Daoy (cell line): Measurements from ENCODE around the gene ADCY5. TPM values are rescaled to one million over a fixed set of nuclear protein-coding genes. Genes with fewer than 3 reads are reported as not detected.

ENCODE experiments used
- DNase-seq: peaks from one replicate; pipeline ENCODE4 v3.0.0-alpha.2; 2015; ENCODE audit warnings: low read depth
- total RNA-seq: library from RNA; depleted of rRNA; stranded (reverse); fragments of >200 nt; shearing (Covaris generic); gene quantifications from 2 replicates; pipeline ENCODE4 v1.2.3, GENCODE V29; 2014

The ADCY5 gene
- total RNA-seq, 1 experiment from 2014 or later = 0.06 TPM

DNA sequence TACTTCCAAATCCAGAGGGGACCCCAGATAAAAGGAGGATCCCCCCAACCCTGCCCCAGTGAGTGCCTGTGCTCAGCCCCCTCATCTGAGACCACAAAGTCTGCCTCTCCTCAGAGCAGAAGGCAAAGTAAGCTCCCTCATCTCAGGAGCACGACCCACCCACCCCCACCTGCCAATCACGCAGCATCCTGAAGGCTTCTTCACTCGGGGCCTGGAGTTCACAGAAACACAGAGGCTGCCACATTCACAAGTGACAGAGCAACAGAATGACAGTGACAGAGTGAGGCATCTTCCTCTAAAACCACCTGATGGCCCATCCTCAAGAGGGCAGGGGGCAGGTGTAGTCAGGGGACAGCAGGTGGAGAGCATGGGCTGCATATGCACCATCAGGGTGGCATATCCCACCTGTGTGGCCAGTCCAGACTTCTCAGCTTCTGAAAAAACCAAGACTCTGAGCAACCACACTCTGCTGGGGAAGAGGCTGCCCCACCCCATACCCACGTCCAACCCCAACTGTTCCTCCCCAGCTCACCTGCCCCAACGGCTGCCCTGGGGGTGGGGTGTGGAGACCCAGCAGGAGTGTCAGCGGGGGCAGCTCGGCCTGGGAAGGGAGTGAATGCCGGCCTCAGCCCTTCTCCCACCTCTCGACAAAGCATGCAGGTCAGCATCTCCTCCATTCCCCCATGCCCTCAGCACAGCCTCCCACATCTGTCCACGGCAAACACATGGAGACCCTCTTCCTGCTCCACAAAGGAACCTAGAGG is 19.3 kb downstream of the ADCY5 start:
- no peak for DNase-seq

DNA sequence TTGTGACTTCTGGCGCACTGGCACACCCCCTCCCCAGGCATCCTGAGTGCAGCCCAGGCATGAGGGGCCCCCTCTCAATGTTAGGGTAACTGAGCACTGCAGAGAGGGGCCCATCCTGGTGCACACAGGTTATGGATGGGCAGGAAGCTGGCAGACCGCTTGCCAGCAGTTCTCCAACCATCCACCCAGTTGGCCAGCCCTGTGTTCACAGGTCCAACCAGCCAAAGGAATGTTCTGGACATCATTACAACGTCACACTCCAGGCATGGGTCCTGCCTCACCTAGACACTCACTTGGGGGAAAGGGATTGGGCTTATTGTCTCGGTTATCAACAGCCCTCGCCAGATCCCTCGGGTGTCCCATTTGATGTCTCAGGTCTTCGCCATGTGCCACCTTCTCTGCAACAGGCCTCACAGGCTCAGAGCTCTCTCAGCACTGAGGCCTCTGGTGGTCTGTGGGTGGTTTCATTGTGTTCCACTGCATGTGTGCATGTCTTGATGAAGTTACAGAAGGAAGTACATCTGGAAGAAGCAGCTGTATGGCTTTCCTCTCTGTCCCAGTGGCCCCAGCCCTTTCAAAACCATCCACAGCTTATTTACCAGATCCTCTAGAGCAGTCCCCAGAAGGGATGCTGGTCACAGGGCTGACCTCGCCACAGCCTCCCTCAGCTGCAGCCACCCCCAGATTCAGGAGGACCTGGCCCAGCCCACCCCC is 23.7 kb downstream of the ADCY5 start:
- no peak for DNase-seq

DNA sequence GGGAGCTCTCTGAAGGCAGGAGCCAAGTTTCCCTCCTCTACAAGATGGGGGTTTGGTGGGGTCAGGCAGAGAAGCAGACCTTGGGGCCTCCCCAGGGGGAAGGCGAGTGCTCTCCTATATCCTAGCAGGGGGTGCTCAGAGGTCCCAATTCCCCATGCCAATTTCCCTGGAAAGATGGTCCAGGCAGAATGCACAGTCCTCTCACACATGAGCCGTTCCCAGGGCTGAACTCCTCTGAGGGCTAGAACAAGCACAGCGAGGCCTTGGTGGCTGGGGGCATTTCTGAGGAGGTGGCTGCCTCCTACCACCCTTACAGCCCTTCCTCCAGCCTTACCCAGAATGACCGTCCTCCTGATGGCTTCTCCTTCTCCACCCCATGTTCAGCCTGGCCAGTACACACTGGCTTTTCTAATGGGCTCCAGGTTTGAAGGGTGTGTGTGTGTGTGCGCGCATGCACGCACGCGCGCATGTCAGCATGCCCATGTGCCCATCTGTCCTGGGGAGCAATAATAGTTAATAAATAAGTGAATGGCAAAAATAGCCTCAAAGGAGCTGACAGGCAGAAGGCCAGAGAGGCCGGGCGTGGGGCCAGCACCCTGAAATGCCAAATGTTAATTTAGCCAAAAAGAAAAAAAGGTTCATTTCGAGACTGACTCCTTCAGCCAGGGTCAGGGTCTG is 24.4 kb downstream of the ADCY5 start:
- DNase-seq = no peak

DNA sequence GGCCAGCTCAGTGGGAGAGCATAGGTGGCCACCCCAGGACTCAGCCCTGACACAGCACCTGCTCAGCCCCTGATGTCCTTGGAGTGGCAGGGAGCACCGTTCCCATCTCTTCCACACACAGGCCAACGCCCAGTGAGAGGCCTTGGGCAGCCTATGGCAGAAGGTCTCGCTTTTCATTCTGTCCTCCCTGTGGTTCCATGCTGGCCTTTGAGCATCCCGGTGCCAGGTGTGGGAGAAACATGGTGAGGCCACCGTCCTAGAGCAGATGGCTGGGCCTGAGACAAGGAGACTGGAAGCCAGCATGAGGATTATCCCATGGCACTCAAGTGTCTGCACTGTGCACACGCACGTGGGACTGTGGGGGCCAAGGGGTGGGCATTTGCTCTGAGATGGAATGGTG is 25.1 kb downstream of the ADCY5 start:
- no peak for DNase-seq

DNA sequence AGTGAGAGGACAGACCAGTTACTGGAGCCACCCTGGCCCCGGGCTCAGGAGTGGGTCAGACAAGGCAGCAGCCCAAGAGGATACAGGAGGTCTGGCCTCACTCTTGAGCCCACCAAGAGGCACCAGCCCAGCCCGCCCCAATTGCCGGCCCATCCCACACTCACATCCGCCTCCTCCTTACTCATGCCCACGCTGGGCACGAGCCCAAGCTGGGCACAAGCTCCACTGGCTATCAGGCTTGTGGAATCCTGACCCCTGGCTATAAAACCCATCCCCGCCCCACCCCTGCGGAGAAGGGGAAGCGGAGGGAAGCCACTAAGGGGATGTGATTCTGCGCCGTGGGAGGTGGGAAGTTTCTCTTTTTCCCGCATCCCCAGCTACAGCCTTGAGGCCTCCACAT is 25.9 kb downstream of the ADCY5 start:
- peak; percentile 15 for DNase-seq

DNA sequence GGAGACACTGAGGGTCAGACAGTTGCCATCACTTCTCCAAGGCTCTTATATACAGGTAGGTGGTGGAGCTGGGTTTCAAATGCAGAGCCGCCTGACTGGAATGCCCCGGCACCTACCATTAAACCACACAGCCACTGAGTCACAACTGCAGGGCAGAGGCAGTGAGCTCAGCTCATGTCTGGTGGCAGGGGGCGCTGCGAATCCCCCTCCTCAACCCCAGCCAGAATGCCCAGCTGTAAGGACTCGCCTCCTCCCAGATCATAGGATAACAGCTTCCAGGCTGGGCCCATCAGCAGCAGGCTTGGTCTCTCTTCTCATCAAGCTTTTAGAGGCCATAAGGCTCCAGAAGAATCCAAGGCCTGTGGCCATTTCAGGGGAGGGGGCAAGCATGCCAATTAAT is 26.4 kb downstream of the ADCY5 start:
- no peak for DNase-seq

DNA sequence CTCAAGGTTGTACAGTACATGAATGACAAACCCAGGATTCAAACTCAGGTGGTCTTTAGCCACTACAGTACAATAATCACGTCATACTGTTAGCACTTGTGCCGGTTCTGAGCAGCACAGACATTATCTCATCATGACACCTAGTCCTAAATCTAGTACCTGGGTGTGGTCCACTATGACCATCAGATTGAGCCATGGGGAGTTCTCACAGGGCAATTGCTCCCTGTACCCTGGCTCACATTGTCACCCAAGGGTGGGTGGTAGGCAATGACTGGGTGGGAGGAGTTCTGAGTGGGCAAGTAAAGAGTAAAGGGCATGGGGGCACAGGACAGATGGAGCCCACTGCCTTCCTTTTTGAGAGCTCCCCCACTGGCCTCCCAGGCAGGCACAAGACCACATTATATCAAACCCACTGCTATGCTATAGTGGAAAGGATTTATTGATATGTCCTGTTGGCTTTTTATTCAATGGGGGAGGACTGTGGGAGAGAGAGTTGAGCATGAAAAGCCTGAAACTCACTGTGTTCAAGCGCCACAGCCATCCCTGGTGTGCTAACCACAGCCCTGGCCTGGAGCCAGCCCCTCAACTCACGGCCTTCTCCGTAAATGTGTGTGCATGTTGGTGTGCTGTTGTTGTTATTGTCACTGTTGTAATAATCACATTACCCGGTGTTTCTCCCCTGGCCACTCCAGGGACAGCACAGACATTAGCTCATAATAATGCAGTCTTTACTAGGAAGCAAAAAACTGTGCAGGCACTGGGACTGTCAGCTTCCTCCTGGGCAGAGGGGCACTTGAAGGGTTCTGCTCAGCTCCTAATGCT is 27.3 kb downstream of the ADCY5 start:
- peak; percentile 39 for DNase-seq

DNA sequence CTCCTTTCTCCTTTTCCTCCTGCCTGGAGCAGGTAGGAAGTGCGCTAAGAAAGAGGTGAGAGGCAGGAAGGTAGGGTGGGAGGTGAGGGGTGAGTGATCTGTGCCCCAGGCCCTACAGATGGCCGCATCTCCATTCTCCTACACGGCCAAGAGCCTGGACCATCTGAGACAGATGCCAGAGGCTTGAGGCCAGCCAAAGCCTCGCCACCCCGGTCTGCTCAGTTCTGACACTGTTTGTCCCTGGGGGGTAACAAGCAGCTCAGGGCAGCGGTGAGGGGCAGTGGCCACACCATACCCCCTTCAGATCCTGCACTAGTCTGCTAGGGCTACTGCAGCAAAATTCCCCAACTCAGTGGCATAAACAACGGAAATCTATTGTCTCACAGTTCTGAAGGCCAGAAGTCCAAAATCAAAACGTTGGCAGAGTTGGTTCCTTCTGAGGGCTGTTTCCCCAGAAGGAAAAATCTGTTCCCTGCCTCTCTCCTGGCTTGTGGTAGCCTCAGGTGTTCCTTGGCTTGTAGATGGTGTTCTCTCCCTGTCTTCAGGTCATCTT is 28.4 kb downstream of the ADCY5 start:
- DNase-seq = no peak

DNA sequence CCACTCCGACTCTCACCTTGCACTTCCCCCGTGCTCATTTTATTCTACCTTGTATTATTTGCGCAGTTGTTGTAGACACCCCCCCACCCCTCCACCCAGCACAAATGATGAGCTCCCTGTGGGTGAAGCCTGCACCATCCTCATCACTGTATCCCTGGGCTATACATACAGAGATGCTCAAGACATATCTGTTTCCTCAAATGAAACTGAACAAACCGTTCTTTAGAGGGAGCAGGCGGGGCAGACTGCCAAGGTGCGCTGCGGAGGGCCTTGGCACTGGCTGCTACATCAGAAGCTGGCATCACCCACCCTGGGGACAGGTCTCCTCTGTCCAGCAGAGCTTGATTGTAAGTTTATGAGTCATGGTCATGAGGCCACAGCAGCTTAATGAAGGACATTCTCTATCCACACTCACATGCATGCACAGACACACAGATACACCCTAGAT is 29.0 kb downstream of the ADCY5 start:
- DNase-seq = no peak

DNA sequence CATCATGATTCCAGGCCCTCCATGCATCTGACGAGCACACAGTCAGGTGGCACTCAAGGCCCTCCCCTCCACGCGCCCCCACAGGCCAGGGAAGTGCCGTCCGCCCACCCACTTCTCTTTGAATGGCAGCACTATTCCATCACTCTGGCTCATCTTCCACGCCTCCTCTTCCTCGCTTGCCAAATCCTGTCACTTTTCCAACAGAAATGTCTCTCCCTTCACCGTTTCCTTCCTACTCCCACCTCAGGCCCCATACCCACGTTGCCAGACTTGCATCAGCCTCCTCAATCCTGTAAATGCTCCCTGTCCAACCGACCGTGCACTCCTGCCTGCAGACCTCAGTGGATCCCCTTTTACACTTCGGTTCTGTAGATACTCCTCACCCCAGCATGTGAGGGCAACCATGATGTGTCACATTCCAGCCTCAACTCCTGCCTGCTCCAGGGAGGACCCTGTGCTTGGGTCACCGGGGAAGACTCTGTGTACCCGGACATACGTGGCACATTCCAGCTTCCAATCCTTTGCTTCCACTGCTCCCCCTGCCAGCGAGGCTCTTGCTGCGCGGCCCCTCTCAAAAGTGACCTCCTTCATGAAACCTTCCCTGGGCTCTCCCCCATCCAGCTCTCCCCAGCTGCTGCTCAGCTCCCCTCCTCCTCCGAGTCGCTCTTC is 29.6 kb downstream of the ADCY5 start:
- no peak for DNase-seq

DNA sequence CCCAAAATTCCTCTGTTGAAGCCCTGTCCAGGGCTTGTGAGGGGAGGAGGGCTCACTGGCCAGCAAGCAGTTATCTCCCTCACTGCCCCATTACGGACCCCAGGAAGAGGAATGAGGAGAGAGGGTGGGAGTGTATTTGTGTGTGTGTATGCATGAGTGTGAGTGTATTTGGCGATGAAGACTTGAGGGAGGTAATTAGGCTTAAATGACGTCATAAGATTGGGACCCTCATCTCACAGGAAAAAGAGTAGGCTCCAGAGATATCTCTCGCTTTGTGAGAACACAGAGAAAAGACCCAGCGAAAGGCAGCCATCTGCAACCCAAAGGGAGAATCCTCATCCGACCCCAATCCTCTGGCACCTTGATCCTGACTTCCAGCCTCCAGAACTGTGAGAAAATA is 32.2 kb downstream of the ADCY5 start:
- no peak for DNase-seq

DNA sequence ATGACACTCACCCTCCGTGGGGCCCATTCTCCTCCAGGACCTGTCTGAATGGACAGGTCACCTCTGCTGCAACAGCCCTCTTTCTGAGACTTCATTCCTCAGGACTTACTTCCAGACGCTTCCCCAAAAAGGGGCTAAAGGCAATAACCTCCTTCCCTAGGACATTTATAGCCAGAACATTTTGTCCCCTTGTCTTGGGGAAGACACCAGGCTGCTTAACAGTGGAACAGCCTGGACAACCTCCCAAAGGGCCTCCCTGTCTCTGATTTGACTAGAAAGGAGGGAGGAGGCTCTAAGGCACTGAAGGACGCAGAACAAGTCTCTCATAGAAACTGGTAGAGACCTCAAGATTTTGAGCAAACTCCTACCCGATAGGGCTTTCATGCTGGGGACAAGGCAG is 32.7 kb downstream of the ADCY5 start:
- DNase-seq = no peak

DNA sequence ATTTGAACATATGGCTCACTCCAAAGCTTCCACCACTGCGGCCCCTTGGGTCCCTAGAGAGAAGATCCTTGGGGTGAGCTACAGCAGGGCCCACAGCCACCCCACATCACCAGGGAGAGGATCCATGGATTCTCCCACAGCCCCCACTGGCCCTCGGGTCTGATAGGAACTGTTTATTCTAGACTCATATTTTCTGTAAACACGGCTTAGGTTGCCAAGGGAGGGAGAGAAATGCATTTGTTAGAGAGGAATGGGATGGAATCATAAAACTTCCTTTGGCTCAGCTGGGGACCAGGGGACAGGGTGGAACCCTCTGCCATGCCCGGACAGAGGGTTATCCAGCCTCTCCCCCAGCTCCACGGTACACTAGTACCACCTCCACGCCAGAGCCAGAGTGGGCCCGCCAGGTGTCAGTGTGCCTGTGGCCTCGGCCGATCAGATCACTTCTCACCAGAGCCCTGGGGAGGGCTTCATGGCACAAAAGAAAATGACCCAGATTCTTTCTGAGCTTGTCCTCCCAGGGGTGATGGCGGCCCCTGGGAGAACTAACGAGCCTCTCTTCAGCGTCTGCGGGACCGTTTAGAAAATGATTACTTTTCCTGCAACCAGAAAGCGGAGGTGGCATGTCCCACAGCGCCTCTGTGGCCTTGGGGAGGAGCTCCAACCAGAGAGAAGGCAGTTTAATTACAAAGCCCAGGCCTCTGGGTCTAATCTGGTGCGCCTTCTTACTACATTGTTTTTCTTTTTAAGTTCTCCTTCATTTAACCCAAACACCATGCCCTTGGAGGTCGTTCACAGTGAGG is 33.7 kb downstream of the ADCY5 start:
- no peak for DNase-seq

DNA sequence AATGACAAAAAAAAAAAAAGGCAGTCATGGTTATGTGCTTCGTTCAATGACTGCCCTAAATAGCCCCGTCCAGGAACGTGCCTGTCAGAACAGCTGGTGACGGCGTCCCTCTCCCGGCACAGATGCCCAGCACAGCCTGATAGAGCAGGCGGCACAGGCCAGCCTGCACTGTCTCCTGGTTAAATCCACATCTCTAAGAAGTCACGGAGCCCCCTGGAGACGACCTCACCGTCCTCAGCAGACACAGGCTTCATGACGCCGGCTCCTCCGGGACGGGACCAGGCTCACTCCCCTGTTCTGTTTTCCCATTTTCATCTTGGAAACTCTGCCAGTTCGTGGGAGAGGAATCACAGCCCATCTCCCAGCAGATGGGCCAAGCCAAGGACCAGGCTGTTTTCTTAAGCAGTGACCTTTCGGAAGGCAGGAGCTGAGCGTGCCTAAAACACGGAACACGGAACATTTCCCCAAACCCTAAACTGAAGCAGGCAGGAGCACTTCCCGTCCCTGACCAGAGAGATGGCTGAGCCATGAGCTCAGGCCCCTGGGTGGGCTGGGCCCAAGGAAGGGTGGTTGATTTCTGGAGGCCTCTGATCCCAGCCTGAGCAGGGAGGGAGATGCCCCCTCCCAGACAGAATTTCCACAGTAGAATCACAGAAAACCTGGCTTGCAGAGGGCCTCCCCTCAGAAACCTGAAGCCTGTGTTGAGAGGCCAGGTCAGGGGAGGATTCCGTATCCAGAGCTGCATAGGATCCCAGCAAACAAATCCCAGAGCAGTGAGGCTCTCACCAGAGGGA is 35.9 kb downstream of the ADCY5 start:
- DNase-seq = no peak

DNA sequence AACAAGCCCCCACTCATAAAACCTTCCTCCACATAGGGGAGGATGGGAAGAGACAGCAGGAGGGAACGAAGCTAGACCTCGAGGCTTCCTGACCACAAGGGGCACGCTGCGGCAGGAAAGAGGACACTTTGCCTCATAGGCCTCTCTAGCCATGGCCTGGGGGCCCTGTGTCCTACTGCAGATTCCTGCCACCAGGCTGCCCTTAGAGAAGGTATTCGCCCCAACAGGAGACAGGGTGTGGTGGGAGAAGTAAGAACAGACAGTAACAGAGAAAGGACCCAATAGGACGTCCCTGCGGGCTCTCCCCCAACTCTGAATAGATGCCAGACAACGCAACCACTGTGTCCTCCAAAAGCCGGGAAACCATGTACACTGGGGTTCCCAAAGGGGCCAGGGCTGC is 36.8 kb downstream of the ADCY5 start:
- no peak for DNase-seq

DNA sequence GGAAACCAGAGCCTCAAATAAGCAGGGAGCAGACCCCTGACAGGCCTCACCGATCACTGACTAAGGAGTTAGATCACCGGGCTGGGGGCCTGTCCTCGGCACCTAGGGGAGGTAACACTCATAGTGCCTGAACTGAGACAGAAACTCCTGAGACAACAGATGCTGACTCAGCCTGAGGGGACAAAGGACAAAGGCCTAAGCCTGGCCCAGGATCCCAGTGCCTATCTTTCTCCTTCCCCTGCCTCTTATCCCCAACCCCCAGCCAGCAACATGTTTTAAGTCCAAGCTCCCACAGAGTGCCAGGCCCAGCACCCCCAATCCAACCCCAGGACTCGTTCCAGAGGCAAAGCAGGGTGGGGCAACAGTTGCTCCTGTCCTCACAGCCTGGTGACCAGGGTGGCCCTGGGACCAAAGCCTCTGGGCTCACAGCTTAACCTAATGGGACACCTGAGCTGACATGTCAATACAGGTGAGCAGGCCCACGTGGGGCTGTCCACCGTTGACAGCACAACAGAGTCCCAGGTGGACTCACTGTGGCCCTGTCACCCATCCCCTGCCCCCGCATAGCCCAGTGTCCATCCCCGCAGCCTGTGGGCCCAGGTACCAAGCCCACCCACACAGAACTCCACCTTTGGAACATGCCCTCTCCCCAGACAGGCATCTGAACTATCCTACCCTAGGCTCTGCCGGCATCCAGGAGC is 37.4 kb downstream of the ADCY5 start:
- no peak for DNase-seq

DNA sequence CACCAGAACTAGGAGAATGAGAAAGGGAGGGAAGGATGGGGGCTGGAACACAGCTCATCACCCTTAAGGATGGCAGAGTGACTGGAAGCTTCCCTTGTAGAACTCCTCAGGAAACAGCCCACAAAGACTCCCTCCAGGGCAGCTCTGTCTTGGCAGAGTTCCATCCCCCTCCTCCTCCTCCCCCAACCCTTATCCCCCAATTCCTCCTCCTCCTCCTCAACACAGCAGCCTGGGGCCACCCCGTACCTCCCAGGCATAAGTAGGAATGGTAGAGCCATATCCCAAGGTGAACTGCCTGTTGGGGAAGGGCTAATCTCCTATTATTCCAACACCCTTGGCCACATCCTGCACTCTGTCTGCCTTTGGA is 38.8 kb downstream of the ADCY5 start:
- DNase-seq = no peak

DNA sequence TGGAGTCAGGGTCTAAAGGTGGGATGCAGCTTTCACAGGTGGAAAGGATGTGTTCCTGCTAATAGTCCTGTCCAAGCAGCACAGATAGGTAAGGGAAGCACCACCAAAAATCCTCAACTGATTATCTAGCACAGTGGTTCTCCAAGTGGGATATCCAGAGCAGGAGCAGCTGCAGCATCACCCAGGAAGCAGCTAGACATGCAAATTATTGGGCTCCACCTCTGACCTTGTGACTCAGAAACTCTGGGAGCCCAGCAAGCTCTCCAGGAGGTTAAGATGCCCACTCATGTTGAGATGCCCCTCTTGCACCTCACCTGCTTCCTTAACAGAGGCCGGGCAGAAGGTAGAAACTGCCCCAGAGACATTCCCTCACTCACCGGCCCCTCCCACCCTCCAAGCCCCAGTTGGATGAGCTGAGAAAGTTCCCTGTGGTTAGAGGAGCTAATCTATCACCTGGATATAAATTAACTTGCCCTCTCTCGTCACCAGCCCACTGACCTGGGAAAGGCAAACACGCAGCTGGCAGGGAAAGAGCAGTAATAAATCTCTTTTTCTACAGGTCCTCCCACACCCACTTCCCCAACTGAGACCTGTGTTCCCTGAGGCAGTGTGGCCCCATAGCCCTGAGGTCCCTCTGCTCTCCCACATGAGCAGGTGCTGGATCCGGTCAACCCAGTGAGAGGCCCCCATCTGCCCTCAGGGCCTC is 39.3 kb downstream of the ADCY5 start:
- DNase-seq = no peak
